SU-DHL-6 (cell line): ENCODE results near the gene CDC27.
A peak's percentile ranks its signal among the peaks of the same experiment; 100 is the strongest.

Experiments
- H2AFZ ChIP-seq: fragments of 200-600 bp; sonication (generic); 2 replicates; pipeline ENCODE4 v1.6.1; 2014; ENCODE audit warnings: low read depth, mild to moderate bottlenecking, moderate library complexity, mixed read lengths, antibody characterized with exemption, low read length; ENCODE audit not compliant: severe bottlenecking
- H3F3A ChIP-seq: fragments of 200-600 bp; shearing (Covaris generic); 2 replicates; pipeline ENCODE4 v1.6.0; 2016; ENCODE audit warnings: antibody characterized with exemption, mild to moderate bottlenecking; ENCODE audit not compliant: insufficient read depth
- H3K27ac ChIP-seq: fragments of 200-600 bp; sonication (generic); 2 replicates; pipeline ENCODE4 v1.5.1; 2016; ENCODE audit warnings: low read depth, mild to moderate bottlenecking, low read length, moderate library complexity, mixed read lengths
- H3K27me3 ChIP-seq: fragments of 200-600 bp; sonication (generic), shearing (Covaris generic); 2 replicates; pipeline ENCODE4 v1.6.0; 2014; ENCODE audit warnings: mild to moderate bottlenecking, low read length
- H3K36me3 ChIP-seq: fragments of 200-600 bp; sonication (generic); 2 replicates; pipeline ENCODE4 v1.6.1; 2014; ENCODE audit warnings: mild to moderate bottlenecking, low read length, mixed read lengths
- H3K4me2 ChIP-seq: fragments of 300-600, 200-600 bp; shearing (Covaris generic), sonication (generic); 2 replicates; pipeline ENCODE4 v1.6.0; 2014; ENCODE audit warnings: low read length, low read depth, mild to moderate bottlenecking; ENCODE audit not compliant: poor library complexity, severe bottlenecking
- H3K4me3 ChIP-seq: fragments of 200-600 bp; sonication (generic); 2 replicates; pipeline ENCODE4 v1.5.1; 2014; ENCODE audit warnings: antibody characterized with exemption, low read length, mild to moderate bottlenecking, mixed read lengths; ENCODE audit not compliant: insufficient read depth, poor library complexity, severe bottlenecking
- H3K79me2 ChIP-seq: fragments of 200-600 bp; sonication (generic); 2 replicates; pipeline ENCODE4 v1.6.1; 2014; ENCODE audit warnings: mild to moderate bottlenecking, low read length, moderate library complexity; ENCODE audit not compliant: insufficient read depth
- H3K9ac ChIP-seq: fragments of 200-600 bp; sonication (generic); 2 replicates; pipeline ENCODE4 v1.7.0; 2014; ENCODE audit warnings: mild to moderate bottlenecking, low read length
- H3K9me2 ChIP-seq: fragments of 200-600 bp; sonication (generic); replicated peaks from 2 replicates; pipeline ENCODE4 v1.6.1; 2014; ENCODE audit warnings: low read length; ENCODE audit not compliant: insufficient read depth
- H3K9me3 ChIP-seq: fragments of 200-600 bp; sonication (generic); 2 replicates; pipeline ENCODE4 v1.6.1; 2014; ENCODE audit warnings: low read length, mixed read lengths; ENCODE audit not compliant: insufficient read depth
- H4K20me1 ChIP-seq: fragments of 200-600 bp; sonication (generic); 2 replicates; pipeline ENCODE4 v1.6.1; 2014; ENCODE audit warnings: low read depth, mild to moderate bottlenecking, antibody characterized with exemption, low read length, moderate library complexity, mixed read lengths
- CTCF ChIP-seq: fragments of 200-600 bp; sonication (generic); IDR thresholded peaks from one replicate; pipeline ENCODE4 v1.5.1; 2017; ENCODE audit warnings: antibody characterized with exemption, mild to moderate bottlenecking, low read length, moderate library complexity; ENCODE audit not compliant: insufficient read depth, poor library complexity, severe bottlenecking
- EZH2phosphoT487 ChIP-seq: fragments of 200-600 bp; sonication (generic), shearing (Covaris generic); conservative IDR thresholded peaks from 2 replicates; pipeline ENCODE4 v1.6.1; 2018; ENCODE audit warnings: mild to moderate bottlenecking, antibody characterized with exemption, low read length, moderate library complexity, mixed read lengths

The CDC27 gene

GRCh38 chr17:47231334-47231733 is 42.2 kb upstream of the CDC27 start:
- H3K9me2 ChIP-seq = no peaks in the 10 kb centered on the region
- no peaks in the 10 kb centered on the region for H3K27me3 ChIP-seq
- no peak for TF ChIP-seq CTCF
- no peak overlapping the region for H2AFZ ChIP-seq
- H3K9me3 ChIP-seq = peaks cover 3% of the 10 kb centered on the region; the same call in 1 of the 2 replicates
- H3K79me2 ChIP-seq = no peaks in the 10 kb centered on the region
- no peaks in the 10 kb centered on the region for H3K36me3 ChIP-seq
- H4K20me1 ChIP-seq = no peaks in the 10 kb centered on the region
- no peak overlapping the region for H3K4me2 ChIP-seq
- no peak overlapping the region for H3K4me3 ChIP-seq
- H3F3A ChIP-seq = no peaks in the 10 kb centered on the region
- H3K27ac ChIP-seq = no peak overlapping the region
- H3K9ac ChIP-seq = no peak overlapping the region

GRCh38 chr17:47230864-47231263 is 41.8 kb upstream of the CDC27 start:
- no peak overlapping the region for H2AFZ ChIP-seq

GRCh38 chr17:47229535-47230443 is 40.7 kb upstream of the CDC27 start:
- H3K27me3 ChIP-seq = no peaks in the 10 kb centered on the region

More at GRCh38 chr17:47230864-47231263, 41.8 kb upstream of the CDC27 start:
- Histone ChIP-seq H3K9me2 (no peaks in the 10 kb centered on the region), H3K4me3 (no peak overlapping the region), H3K4me2 (peak overlapping the region; percentile 49), H4K20me1 (no peaks in the 10 kb centered on the region), H3K79me2 (no peaks in the 10 kb centered on the region), H3K9ac (0 out of 2 replicates have a peak overlapping the region, but pooled peaks have one; percentile 7), H3K27ac (no peak overlapping the region), H3K36me3 (no peaks in the 10 kb centered on the region), H3K9me3 (no peaks in the 10 kb centered on the region), H3K27me3 (no peaks in the 10 kb centered on the region), H3F3A (no peaks in the 10 kb centered on the region)
- TF ChIP-seq CTCF = no peak
- TF ChIP-seq EZH2phosphoT487 = no peak

More at GRCh38 chr17:47229535-47230443, 40.7 kb upstream of the CDC27 start:
- no peaks in the 10 kb centered on the region for H3K36me3 ChIP-seq
- no peaks in the 10 kb centered on the region for H3K9me3 ChIP-seq
- no peaks in the 10 kb centered on the region for H3K79me2 ChIP-seq
- peak overlapping the region; percentile 17 for H2AFZ ChIP-seq
- H3F3A ChIP-seq = no peaks in the 10 kb centered on the region
- no peaks in the 10 kb centered on the region for H4K20me1 ChIP-seq
- H3K4me3 ChIP-seq = no peak overlapping the region
- H3K9ac ChIP-seq = no peak overlapping the region
- no peak for TF ChIP-seq EZH2phosphoT487
- TF ChIP-seq CTCF = peak; percentile 83
- no peak overlapping the region for H3K27ac ChIP-seq
- peak overlapping the region; percentile 49 for H3K4me2 ChIP-seq
- no peaks in the 10 kb centered on the region for H3K9me2 ChIP-seq
